HG03175 (cell line): ENCODE data around the gene FAM98B.

ENCODE experiments used
- ATAC-seq: cut with Tn5 transposase; IDR thresholded peaks from one replicate; pipeline ENCODE4 v1.9.1; 2021; ENCODE audit warnings: mild to moderate bottlenecking, moderate library complexity; ENCODE audit not compliant: unreplicated experiment

FAM98B gene

DNA sequence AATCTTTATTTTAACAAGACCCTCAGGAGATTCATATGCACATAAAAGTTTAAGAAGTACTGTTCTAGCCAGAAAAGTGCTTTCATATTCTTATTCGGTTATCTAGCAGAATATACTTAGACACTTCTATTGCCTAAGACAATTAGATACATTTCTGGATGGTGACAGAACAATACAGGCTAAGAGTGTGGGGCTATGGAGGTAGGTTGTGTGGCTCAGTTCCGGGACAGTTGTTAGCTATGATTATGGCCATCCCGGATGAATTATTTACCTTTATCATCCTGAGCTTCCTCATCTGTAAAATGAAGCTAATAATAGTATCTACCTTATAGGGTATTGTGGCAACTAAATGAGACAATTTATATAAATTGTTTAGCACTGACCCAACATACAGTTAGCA lies 6.6 kb downstream of the FAM98B start:
- ATAC-seq, result no peak

DNA sequence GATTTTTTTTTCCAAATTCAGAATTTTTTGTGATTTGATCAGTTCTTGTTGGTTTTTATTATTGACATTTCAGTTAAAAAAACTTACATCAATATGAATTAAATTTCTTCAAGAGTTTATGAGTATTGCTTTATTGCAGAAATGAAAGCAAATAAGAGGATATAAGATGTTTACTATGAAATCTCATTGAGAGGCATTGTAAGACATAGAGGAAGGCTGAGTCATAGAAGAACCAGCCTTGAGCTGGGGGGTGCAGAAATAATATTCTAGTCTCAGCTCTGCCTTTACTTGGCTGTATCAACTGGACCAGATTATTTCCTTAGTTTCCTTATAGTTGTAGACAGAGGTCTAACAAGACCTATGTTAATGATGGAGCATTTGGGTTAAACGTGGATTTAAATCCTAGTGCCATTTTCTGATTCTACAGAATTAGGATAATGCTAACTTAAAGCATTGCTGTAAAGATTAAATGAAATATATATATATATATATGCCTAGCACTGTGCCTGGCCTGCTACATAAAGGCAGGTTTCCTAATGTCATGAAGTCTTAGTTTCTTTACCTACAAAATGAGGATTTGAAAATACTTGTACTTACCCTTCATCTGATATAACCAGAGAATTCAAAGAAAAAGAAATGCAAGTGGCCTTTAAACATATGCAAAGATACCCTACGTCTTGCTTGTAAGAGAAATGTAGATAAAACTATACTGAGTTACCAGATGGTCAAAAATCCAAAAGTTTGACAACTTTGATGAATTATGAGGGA lies 7.3 kb downstream of the FAM98B start:
- ATAC-seq, result peak; percentile 87

DNA sequence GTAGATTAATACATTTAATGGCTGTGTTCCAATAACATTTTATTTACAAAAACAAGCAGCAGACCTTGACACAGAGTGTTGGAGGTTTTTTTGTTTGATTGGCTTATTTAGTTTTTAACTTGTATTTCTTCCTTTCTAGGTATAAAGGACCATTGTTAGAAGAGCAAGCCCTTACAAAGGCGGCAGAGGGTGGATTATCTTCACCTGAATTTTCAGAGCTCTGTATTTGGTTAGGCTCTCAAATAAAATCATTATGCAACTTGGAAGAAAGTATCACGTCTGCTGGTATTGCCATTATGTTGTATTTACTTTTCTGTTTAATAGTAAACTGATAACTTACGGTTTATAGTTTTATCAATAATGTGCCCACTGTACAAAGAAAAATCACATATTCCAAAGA lies 10.0 kb downstream of the FAM98B start:
- no peak for ATAC-seq

DNA sequence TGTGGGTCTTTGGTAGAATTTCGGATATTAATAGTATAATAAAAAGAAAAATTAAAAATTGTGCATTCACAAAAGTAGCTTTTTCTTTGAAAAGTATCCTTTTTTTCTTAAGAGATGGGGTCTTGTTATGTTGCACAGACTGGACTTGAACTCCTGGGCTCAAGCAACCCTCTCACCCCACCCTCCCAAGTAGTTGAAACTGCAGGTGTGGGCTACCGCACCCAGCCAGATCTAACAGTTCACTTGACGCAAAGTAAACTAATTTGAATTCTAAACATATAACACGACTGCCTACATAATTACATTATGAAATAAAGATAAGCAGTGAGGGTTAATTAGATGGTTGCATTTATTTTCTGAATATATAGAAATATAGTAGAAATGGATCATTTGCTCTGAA lies 10.7 kb downstream of the FAM98B start:
- ATAC-seq, result no peak

DNA sequence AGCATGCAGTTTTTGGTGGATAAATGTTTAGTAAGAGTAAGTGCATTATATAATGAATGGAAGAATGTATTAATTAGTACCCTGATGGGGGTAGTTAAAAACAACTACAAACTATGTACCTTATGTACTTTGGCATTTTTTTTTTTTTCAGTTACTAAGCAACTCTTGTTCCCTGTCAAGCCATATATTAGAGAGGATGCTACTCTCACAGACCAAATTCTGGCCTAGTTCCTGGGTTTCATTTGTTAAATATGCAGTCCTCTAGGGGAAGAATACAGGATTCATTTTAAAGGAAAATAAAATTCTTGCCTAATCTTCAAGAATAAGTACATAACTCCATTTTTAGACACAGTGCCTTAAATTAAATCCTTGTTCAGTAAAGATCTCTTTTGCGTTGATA lies 16.9 kb downstream of the FAM98B start:
- no peak for ATAC-seq

DNA sequence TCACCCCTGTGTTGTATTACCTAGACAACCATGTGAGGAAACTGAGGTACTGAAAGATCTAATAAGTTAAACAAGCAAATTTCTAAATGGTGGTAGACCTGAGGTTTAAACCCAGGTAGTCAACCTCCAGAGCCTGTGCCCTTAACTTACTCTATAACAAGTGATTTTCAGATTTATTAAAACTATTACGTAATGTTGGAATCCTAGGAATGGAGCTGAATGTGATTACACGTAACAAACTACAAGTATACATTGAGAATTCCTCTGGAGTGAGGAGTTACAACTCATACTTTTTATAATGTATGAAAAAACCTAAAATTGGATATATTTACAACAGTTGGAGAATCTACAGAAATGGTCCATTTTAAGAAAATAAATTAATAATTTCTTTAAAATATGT lies 18.0 kb downstream of the FAM98B start:
- ATAC-seq, result no peak

DNA sequence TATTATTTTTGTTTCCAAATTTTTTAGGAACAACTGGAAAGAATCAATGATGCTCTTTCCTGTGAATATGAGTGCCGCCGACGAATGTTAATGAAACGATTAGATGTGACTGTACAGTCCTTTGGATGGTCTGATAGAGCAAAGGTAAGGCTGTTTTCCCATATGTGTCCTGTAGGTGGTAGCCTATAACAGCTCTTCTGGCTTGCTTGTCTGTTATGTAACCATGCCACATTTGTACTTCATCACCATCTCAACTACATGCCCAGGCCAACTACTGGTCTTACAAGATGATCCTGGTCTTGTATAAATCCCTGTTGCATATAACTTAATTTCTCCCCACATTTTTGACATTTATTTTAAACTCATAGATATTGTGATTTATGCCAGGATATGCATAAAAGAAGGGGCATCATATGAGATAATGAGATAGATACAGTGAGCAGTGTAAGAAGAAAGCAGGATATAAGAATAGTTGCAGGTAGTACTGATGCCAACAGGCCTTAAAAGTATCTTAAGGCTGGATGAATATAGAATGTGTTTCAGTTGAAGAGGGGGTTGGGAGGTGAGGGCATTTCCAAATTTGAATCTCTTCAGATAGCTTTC lies 20.3 kb downstream of the FAM98B start:
- ATAC-seq, result peak; percentile 99

DNA sequence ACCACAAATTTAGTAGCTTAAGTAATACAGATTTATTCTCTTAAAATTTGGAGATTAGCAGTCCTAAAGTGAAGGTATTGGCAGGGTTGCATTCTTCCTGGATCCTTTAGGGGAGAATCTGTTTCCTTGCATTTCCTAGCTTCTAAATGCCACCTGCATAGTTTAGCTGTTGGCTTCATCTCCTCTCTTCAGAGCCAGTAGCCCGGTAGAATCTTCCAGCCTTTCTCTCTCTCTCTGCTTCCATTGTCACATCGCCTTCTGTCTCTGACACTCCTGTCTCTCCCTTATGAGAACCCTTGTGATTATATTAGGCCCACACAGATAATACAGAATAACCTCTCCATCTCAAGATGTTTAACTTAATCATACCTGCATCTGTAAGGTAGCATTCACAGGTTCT lies 21.4 kb downstream of the FAM98B start:
- no peak for ATAC-seq

DNA sequence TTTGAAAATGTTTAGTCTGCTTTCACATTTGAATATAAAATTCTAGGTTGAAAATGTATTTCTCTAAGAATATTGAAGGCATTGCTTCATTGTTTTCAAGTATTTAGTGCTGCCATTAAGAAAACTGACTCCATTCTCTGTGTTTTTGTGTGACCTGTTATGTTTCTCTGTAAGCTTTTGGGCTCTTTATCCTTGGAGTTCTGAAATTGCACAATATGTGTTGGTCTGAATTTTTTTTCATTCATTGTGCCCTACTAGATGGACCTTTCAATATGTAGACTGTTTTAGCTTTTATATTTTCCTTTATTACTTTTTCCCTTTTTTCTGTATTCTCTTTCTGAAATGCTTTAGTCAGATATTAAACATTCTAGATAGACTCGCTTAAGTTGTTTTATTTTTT lies 22.2 kb downstream of the FAM98B start:
- ATAC-seq, result no peak

DNA sequence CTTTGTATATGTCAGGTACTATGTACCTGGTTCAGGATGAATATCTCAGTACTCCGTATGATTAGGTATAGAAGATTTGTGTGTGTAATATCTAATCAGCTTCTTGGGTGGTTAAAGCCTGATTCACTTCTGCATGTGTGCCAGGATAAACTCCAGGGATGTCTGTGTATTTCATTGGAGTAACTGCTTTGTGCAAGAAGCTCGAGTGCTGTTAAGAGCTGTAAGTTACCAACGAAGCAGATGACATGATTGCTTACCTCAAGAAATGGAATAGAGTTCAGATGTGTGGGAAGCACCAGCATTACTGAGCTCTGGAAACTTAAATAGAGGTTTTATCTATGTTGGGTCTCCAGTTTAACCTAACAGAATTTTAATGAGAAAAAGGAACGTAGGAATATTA lies 23.7 kb downstream of the FAM98B start:
- no peak for ATAC-seq

DNA sequence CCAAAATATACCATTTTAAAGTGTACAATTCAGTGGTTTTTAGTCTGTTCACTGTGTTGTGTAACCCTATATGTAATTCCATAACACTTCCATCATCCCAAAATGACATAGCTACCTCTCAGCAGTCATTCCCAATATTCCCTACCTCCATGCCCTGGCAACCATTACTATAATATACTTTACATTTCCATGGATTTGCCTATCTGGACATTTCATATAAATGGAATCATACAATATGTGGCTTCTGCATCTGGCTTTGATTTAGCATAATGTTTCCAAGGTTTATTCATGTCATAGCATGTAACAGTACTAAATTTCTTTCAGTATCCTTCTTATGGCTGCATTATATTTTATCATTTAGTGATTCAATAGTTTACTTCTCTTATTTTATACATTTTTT lies 25.3 kb downstream of the FAM98B start:
- ATAC-seq, result no peak

DNA sequence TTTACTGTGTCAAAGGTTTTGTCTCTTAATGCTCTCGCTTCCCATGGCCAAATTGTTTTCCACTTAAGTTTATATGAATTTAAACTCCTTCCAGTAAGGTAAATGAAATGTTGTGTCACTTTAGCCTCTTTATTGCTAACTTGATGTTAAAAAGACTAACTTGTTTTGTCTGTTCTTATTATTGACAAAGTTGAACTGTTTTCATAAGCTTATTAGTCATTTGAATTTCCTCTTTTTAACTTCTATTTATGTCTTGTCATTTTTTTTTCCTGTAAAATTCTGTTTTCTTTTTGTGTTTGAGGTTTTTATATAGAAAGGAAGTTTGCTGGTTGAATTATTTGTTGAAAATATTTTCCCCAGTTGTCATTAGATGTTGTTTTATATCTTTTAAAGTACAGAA lies 25.8 kb downstream of the FAM98B start:
- ATAC-seq, result no peak

DNA sequence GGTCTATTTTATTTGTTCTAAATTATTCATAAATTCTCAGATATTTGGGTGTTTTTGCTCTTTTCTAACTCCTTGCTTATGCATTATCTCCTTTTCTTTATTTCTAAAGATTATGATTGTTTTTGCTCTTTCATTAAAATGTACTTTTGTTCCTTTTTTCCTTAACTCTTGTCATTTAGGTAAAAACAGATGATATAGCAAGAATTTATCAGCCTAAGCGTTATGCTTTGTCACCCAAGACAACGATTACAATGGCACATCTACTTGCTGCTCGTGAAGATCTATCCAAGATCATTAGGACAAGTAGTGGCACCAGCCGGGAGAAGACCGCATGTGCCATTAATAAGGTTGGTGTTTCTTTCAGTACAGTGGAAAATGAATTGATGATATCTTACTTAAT lies 27.2 kb downstream of the FAM98B start:
- ATAC-seq, result no peak

DNA sequence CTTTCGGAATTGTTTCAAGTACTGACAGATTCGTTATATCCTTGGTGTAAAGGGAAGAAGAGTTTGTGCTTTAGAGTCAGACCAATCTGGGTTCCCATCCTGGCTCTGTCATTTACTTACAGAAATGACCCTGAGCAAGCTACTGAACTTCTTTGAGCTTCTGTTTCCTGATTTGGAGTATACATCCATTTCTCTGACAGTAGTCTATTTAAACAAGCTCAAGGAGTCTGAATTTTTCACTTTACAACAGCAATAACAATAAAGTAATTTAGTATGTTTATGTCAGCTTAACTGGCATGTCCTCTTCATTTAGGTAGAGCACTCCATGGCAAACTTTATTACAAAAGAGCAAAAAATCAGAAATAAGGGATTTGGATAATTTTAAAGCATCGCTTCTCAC lies 27.8 kb downstream of the FAM98B start:
- no peak for ATAC-seq

DNA sequence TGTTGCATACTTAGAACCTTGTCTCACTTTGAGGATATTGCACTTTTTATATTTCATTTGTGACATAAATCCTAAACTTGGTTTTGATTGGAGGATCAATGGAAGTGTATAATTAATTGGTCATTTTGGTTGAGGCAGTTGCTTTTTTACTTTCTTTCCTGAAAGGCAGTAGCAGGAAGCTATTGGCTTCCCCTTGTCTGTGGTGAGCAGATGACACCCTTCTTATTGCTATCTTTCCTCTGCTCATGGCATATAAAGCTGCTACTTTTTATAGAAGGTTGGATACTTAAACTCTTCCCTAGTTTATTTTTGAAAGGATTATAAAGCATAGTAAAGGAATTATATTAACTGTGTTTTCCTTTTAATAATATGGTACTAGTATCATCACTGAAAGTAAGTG lies 28.6 kb downstream of the FAM98B start:
- no peak for ATAC-seq

DNA sequence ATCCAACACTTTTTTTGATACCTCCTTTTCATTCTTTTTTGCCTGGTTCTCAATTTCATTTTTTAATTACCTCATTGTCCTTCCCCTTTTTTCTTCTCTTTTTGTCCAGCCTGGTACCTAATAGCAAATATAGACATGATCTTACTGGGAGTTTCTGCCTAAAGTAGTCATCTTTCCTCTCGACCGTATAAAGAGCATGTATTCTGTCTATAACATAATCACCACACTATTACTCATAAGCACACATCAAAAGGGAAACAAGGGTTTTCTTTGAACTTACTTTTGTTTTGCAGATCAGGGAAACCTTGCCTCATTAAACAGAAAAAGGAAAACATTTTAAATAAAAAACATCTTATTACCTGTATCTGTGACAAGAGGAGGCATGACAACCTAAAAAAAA lies 33.0 kb downstream of the FAM98B start:
- no peak for ATAC-seq

DNA sequence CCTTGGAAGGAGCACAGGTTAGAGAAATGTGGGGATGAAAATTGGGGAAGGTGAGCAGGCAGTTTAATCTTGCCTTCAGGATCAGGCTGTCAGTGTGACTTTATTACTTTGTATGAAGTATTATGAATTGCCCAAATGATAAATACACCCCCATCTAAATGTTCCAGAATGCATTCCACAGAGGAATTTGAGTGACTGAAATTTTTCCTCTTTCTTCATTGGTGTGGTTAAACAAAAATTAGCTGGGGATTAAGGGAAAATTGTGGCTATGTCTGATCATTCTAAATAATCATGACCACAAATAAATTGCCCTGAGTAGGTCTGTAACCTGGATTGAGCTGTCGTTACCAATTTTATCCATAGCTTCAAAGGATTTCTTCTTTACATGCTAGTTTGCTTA lies 33.5 kb downstream of the FAM98B start:
- no peak for ATAC-seq

DNA sequence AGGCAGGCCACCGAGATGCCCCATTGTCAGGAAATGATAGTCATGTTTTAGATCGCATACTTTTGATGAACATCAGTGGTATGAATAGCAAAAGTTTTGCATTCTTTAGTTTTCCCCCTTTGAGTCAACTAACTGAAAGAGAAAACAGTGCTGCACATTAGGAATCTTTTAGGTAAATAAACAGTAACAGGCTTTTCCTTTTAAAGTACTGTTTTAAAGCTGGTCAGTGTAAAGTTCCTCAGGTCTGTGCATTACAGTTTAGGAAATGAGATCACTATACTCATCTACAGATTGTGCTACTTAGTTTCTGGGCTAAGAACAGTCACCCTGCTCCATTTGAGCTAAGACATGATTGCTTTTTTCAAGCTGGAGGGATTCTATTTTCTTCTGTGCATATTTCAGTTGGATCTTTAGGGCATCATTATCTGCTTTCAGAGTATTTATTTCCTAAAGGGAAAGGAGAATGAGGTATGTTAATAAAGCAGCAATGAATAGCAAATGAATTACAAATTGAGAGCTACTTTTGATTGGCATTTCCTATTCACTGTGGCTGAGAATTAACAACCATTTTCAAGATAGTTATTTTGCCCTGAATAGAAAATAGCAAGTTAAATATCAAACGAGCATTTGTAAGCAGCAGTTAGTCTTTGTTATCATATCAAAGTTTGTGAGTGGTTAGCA lies 36.5 kb downstream of the FAM98B start:
- ATAC-seq, result no peak

DNA sequence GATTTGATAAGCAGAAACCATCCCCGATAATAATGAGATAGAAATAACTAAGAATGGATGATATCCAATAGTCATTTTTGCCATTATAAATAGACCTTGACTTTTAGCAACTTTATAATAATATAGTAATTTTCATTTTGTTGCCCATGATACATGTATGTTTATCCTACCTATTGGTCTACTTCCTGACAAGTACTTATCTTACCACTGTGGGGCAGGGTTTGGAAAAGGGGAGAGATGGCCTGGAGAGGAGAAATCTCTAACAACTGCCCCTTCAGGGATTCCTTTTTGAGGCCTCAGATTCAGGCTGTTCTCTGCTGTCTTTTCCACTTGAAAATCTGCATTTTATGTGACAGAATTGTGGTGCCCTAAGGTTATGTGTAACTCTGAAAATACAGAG lies 42.2 kb downstream of the FAM98B start:
- ATAC-seq, result no peak

DNA sequence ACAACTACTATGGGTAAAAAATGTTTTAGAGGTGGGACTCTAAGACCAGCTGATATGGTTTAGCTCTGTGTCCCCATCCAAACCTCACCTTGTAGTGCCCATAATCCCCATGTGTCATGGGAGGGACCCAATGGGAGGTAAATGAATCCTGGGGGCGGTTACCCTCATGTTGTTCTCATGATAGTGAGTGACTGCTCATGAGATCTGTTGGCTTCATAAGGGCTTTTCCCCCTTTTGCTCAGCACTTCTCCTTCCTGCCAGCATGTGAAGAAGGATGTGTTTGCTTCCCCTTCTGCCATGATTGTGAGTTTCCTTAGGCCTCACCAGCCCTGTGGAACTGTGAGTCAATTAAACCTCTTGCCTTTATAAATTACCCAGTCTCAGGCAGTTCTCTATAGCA lies 45.7 kb downstream of the FAM98B start:
- no peak for ATAC-seq

DNA sequence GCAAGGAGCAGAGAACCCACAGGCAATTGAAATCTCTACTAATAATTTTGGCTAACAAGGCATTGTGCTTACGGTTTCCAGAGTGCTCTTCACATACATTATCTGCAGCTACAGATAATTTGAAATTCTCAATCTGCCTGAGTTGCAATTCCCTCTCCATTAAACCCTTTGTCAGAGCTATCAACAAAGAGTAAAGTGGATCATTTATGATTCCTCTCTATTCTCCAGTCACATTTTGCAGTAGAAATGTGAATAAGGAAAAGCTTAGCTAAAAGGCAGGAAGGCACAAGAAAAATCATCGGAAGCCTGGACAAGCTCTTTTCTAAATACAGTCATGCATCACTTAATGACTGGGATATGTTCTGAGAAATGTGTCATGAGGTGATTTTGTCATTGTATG lies 49.6 kb downstream of the FAM98B start:
- ATAC-seq, result no peak

DNA sequence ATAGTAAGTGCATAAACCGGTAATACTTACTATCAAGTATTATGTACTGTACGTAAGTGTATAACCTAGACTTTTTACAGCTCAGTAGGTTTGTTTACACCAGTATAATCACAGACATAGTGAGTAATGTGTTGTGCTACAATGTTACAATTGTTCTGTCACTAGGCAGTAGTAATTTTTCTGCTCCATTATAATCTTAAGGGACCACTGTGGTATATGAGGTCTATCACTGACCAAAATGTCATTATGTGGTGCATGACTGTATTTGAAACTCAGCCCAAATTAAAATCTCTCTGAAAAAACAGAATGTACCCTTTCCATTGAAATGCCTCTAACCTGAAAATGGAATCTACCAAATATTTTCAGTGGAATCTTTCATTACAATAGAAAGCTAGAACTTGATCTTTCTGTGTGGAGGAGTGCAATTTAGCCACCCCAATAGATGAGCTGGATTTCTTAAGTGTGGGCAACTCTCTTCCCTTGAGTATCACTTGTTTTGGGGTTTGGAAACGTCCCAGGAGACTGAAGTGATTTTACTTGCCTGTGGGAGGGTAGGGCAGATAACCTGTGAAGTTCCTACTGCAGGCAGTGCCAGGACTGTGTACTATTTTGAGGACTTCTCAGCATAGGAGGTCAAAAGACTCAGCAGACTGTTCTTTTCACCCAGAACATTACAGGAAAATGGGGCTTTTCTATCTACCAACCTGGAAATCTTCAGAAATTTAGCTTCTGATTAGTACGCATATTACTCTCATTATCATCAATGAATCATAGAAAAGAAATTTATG lies 50.9 kb downstream of the FAM98B start:
- no peak for ATAC-seq
